Lower leg skin (tissue), 3 donors: ENCODE data around the gene CORO7.

Source experiments
- CTCF ChIP-seq, 3 donors: fragments of 450-650 bp; IDR thresholded peaks; one replicate each; pipeline ENCODE4 v1.5.1; 2016; ENCODE audit warnings: antibody characterized with exemption in 3 of 3, mild to moderate bottlenecking in 3 of 3, moderate library complexity in 2 of 3
- POLR2A ChIP-seq, 2 donors: fragments of 450-650 bp; IDR thresholded peaks; one replicate each; pipeline ENCODE4 v1.6.1; 2016 to 2017; ENCODE audit warnings: antibody characterized with exemption in 2 of 2, mild to moderate bottlenecking in 1 of 2, moderate library complexity in 1 of 2

GRCh38 chr16:4376893-4377572 lies 39.4 kb downstream of the CORO7 start:
- TF ChIP-seq POLR2A (IDR thresholded peaks at IDR 0.05) (no peak), CTCF (IDR thresholded peaks at IDR 0.05) (no peak)
